Activated T-helper 17 cell treated with anti-CD3 and anti-CD28 coated beads, Interleukin-2, amount 50 U/mL, for 72 hours (primary cell): Measurements from ENCODE around the gene TMEM101. TPM values are rescaled to one million over a fixed set of nuclear protein-coding genes. Genes with fewer than 3 reads are reported as not detected.
"Not testable (repeated sequence)": the region's sequence is repeated elsewhere in the genome, so short reads cannot be mapped to it uniquely, and the experiment has no call there.

Experiments used
- ATAC-seq: fragments of 150-1000 bp; cut with Tn5 transposase; replicated peaks from 2 replicates; pipeline ENCODE4 v1.10.0; 2021; ENCODE audit warnings: mild to moderate bottlenecking, moderate library complexity
- H3K27ac Mint-ChIP-seq: one replicate; pipeline ENCODE4 v1.8.0; 2022; ENCODE audit warnings: mixed read lengths
- H3K27me3 Mint-ChIP-seq: one replicate; pipeline ENCODE4 v1.8.0; 2022; ENCODE audit warnings: mixed read lengths
- H3K36me3 Mint-ChIP-seq: one replicate; pipeline ENCODE4 v1.8.0; 2022; ENCODE audit warnings: low read depth, mild to moderate bottlenecking, mixed read lengths
- H3K4me1 Mint-ChIP-seq: one replicate; pipeline ENCODE4 v1.8.0; 2022; ENCODE audit warnings: mixed read lengths
- H3K4me3 Mint-ChIP-seq: one replicate; pipeline ENCODE4 v1.8.0; 2022; ENCODE audit warnings: mild to moderate bottlenecking, mixed read lengths
- H3K9me3 Mint-ChIP-seq: one replicate; pipeline ENCODE4 v1.8.0; 2022; ENCODE audit warnings: mixed read lengths
- total RNA-seq, 2 donors: library from RNA; stranded (reverse); gene quantifications; one replicate each; pipeline ENCODE4 v1.2.3, GENCODE V29; 2022

TMEM101 gene
- total RNA-seq, 2 donors from 2014 or later, result 33.0 to 35.1 TPM

GRCh38 chr17:44038604-44039011 lies 23.8 kb upstream of the TMEM101 start:
- Mint-ChIP-seq H3K27ac (no peak overlapping the region), H3K4me1 (peaks cover 18% of the 10 kb centered on the region), H3K27me3 (no peaks in the 10 kb centered on the region), H3K4me3 (no peak overlapping the region), H3K9me3 (no peaks in the 10 kb centered on the region), H3K36me3 (peaks cover 77% of the 10 kb centered on the region)
- ATAC-seq, result no peak

GRCh38 chr17:44037471-44037870 lies 22.7 kb upstream of the TMEM101 start:
- H3K4me1 Mint-ChIP-seq, result peaks cover 18% of the 10 kb centered on the region
- no peak for ATAC-seq
- peak overlapping the region; percentile 26 for H3K27ac Mint-ChIP-seq
- H3K4me3 Mint-ChIP-seq, result no peak overlapping the region
- H3K27me3 Mint-ChIP-seq, result no peaks in the 10 kb centered on the region
- H3K9me3 Mint-ChIP-seq, result no peaks in the 10 kb centered on the region
- peaks cover 77% of the 10 kb centered on the region for H3K36me3 Mint-ChIP-seq

- not testable (repeated sequence) for H3K4me3 Mint-ChIP-seq, H3K27ac Mint-ChIP-seq, H3K27me3 Mint-ChIP-seq, ATAC-seq, H3K4me1 Mint-ChIP-seq, H3K9me3 Mint-ChIP-seq
- peaks cover 83% of the 10 kb centered on the region for H3K36me3 Mint-ChIP-seq
Measured at GRCh38 chr17:44034688-44035087, 19.9 kb upstream of the TMEM101 start.

GRCh38 chr17:44033861-44034408 lies 19.2 kb upstream of the TMEM101 start:
- no peaks in the 10 kb centered on the region for H3K27me3 Mint-ChIP-seq
- H3K4me1 Mint-ChIP-seq, result peaks cover 12% of the 10 kb centered on the region
- no peak overlapping the region for H3K4me3 Mint-ChIP-seq
- no peaks in the 10 kb centered on the region for H3K9me3 Mint-ChIP-seq
- H3K36me3 Mint-ChIP-seq, result peaks cover 85% of the 10 kb centered on the region
- ATAC-seq, result no peak
- H3K27ac Mint-ChIP-seq, result peak overlapping the region; percentile 44

- H3K9me3 Mint-ChIP-seq, result no peaks in the 10 kb centered on the region
- H3K27ac Mint-ChIP-seq, result peak overlapping the region; percentile 42
- H3K36me3 Mint-ChIP-seq, result peaks cover 58% of the 10 kb centered on the region
- H3K4me3 Mint-ChIP-seq, result no peak overlapping the region
- no peak for ATAC-seq
- H3K27me3 Mint-ChIP-seq, result no peaks in the 10 kb centered on the region
- H3K4me1 Mint-ChIP-seq, result peaks cover 12% of the 10 kb centered on the region
Measured at GRCh38 chr17:44030482-44030881, 15.7 kb upstream of the TMEM101 start.

- Mint-ChIP-seq H3K27me3 (no peaks in the 10 kb centered on the region), H3K9me3 (no peaks in the 10 kb centered on the region), H3K27ac (peak overlapping the region; percentile 42), H3K4me1 (peaks cover 12% of the 10 kb centered on the region), H3K36me3 (peaks cover 58% of the 10 kb centered on the region), H3K4me3 (no peak overlapping the region)
- ATAC-seq, result no peak
Measured at GRCh38 chr17:44029736-44030135, 15.0 kb upstream of the TMEM101 start.

- no peak overlapping the region for H3K27ac Mint-ChIP-seq
- ATAC-seq, result no peak
- no peak overlapping the region for H3K4me3 Mint-ChIP-seq
- H3K36me3 Mint-ChIP-seq, result peaks cover 13% of the 10 kb centered on the region
- no peaks in the 10 kb centered on the region for H3K9me3 Mint-ChIP-seq
- no peaks in the 10 kb centered on the region for H3K27me3 Mint-ChIP-seq
- peaks cover 5% of the 10 kb centered on the region for H3K4me1 Mint-ChIP-seq
Measured at GRCh38 chr17:44024853-44025252, 10.1 kb upstream of the TMEM101 start.

GRCh38 chr17:44024271-44024663 lies 9.5 kb upstream of the TMEM101 start:
- Mint-ChIP-seq H3K27ac (no peak overlapping the region), H3K4me3 (no peak overlapping the region), H3K27me3 (no peaks in the 10 kb centered on the region), H3K9me3 (no peaks in the 10 kb centered on the region), H3K36me3 (peaks cover 7% of the 10 kb centered on the region), H3K4me1 (no peaks in the 10 kb centered on the region)
- ATAC-seq, result no peak

- Mint-ChIP-seq H3K9me3 (no peaks in the 10 kb centered on the region), H3K27me3 (no peaks in the 10 kb centered on the region), H3K27ac (no peak overlapping the region), H3K36me3 (peaks cover 5% of the 10 kb centered on the region), H3K4me1 (no peaks in the 10 kb centered on the region), H3K4me3 (no peak overlapping the region)
- no peak for ATAC-seq
Measured at GRCh38 chr17:44023545-44024270, 8.9 kb upstream of the TMEM101 start.

- Mint-ChIP-seq H3K4me3 (no peak overlapping the region), H3K36me3 (peaks cover 5% of the 10 kb centered on the region), H3K27me3 (no peaks in the 10 kb centered on the region), H3K27ac (no peak overlapping the region), H3K9me3 (no peaks in the 10 kb centered on the region), H3K4me1 (no peaks in the 10 kb centered on the region)
- no peak for ATAC-seq
Measured at GRCh38 chr17:44022246-44022645, 7.5 kb upstream of the TMEM101 start.

- H3K9me3 Mint-ChIP-seq, H3K4me1 Mint-ChIP-seq, ATAC-seq, H3K36me3 Mint-ChIP-seq, H3K4me3 Mint-ChIP-seq, H3K27ac Mint-ChIP-seq, H3K27me3 Mint-ChIP-seq: not testable (repeated sequence)
Measured at GRCh38 chr17:44021227-44021626, 6.5 kb upstream of the TMEM101 start.

GRCh38 chr17:44014133-44014436 lies 678 bp downstream of the TMEM101 start:
- no peak for ATAC-seq
- H3K4me3 Mint-ChIP-seq, result peak overlapping the region; percentile 98

GRCh38 chr17:44012874-44013273 lies 1.9 kb downstream of the TMEM101 start:
- no peak for ATAC-seq
- no peaks in the 10 kb centered on the region for H3K27me3 Mint-ChIP-seq
- peak overlapping the region; percentile 98 for H3K4me3 Mint-ChIP-seq
- H3K9me3 Mint-ChIP-seq, result no peaks in the 10 kb centered on the region
- no peak overlapping the region for H3K27ac Mint-ChIP-seq
- H3K36me3 Mint-ChIP-seq, result peaks cover 43% of the 10 kb centered on the region
- peaks cover 7% of the 10 kb centered on the region for H3K4me1 Mint-ChIP-seq

More at GRCh38 chr17:44014133-44014436, 678 bp downstream of the TMEM101 start:
- Mint-ChIP-seq H3K27ac (peak overlapping the region; percentile 99), H3K9me3 (no peaks in the 10 kb centered on the region), H3K4me1 (no peaks in the 10 kb centered on the region), H3K36me3 (peaks cover 31% of the 10 kb centered on the region), H3K27me3 (no peaks in the 10 kb centered on the region)

- no peak overlapping the region for H3K4me3 Mint-ChIP-seq
- no peaks in the 10 kb centered on the region for H3K27me3 Mint-ChIP-seq
- H3K36me3 Mint-ChIP-seq, result peaks cover 45% of the 10 kb centered on the region
- peaks cover 9% of the 10 kb centered on the region for H3K4me1 Mint-ChIP-seq
- no peak for ATAC-seq
- no peak overlapping the region for H3K27ac Mint-ChIP-seq
- no peaks in the 10 kb centered on the region for H3K9me3 Mint-ChIP-seq
Measured at GRCh38 chr17:44012391-44012790, 2.4 kb downstream of the TMEM101 start.

- H3K36me3 Mint-ChIP-seq, result peaks cover 47% of the 10 kb centered on the region
- ATAC-seq, result no peak
Measured at GRCh38 chr17:44011876-44012275, 2.9 kb downstream of the TMEM101 start.

More at GRCh38 chr17:44011876-44012275, 2.9 kb downstream of the TMEM101 start:
- Mint-ChIP-seq H3K27ac (no peak overlapping the region), H3K9me3 (no peaks in the 10 kb centered on the region), H3K27me3 (no peaks in the 10 kb centered on the region), H3K4me1 (peaks cover 9% of the 10 kb centered on the region), H3K4me3 (no peak overlapping the region)
